H9 (cell line): ENCODE measurements around the gene DIPK1C. TPM values are rescaled to one million over a fixed set of nuclear protein-coding genes. Genes with fewer than 3 reads are reported as not detected.

ENCODE experiments used
- DNase-seq: peaks from one replicate; pipeline ENCODE4 v3.0.0-alpha.2; 2017
- H2AFZ ChIP-seq: one replicate; pipeline ENCODE4 v1.6.1; 2013; ENCODE audit warnings: mild to moderate bottlenecking, low read length, control low read depth, moderate library complexity
- H2AK5ac ChIP-seq: 2 replicates; pipeline ENCODE4 v1.6.1; 2013; ENCODE audit warnings: low read length, control low read depth, mixed read lengths; ENCODE audit not compliant: insufficient read length
- H2BK120ac ChIP-seq: one replicate; pipeline ENCODE4 v1.6.1; 2013; ENCODE audit warnings: low read depth, mild to moderate bottlenecking, low read length, control low read depth, inconsistent platforms; ENCODE audit not compliant: poor library complexity, severe bottlenecking
- H2BK12ac ChIP-seq: 2 replicates; pipeline ENCODE4 v1.6.1; 2013; ENCODE audit warnings: low read length, control low read depth, mixed read lengths, low read depth; ENCODE audit not compliant: insufficient read length
- H2BK15ac ChIP-seq: 2 replicates; pipeline ENCODE4 v1.6.1; 2013; ENCODE audit warnings: low read depth, low read length, control low read depth
- H2BK20ac ChIP-seq: one replicate; pipeline ENCODE4 v1.6.1; 2013; ENCODE audit warnings: low read depth, mild to moderate bottlenecking, low read length, control low read depth, inconsistent platforms; ENCODE audit not compliant: poor library complexity, severe bottlenecking
- H2BK5ac ChIP-seq: 2 replicates; pipeline ENCODE4 v1.6.1; 2013; ENCODE audit warnings: low read length, control low read depth, mixed read lengths; ENCODE audit not compliant: insufficient read length
- H3K14ac ChIP-seq: 2 replicates; pipeline ENCODE4 v1.6.1; 2013; ENCODE audit warnings: low read length, control low read depth; ENCODE audit not compliant: insufficient read depth
- H3K18ac ChIP-seq: 2 replicates; pipeline ENCODE4 v1.6.1; 2013; ENCODE audit warnings: low read depth, mild to moderate bottlenecking, mixed read lengths, low read length, control low read depth; ENCODE audit not compliant: insufficient read length
- H3K23ac ChIP-seq: 2 replicates; pipeline ENCODE4 v1.6.1; 2013; ENCODE audit warnings: low read length, control low read depth, mixed read lengths, low read depth; ENCODE audit not compliant: insufficient read length
- H3K23me2 ChIP-seq: 2 replicates; pipeline ENCODE4 v1.6.1; 2013; ENCODE audit warnings: low read depth, mild to moderate bottlenecking, mixed read lengths, low read length, control low read depth; ENCODE audit not compliant: insufficient read length, poor library complexity, severe bottlenecking
- H3K27ac ChIP-seq: 2 replicates; pipeline ENCODE4 v1.5.1; 2013; ENCODE audit warnings: low read length, control low read depth, mixed read lengths, low read depth; ENCODE audit not compliant: insufficient read length
- H3K27me3 ChIP-seq: 2 replicates; pipeline ENCODE4 v1.6.1; 2013; ENCODE audit warnings: low read length, control low read depth, inconsistent platforms; ENCODE audit not compliant: insufficient read depth
- H3K4ac ChIP-seq: 2 replicates; pipeline ENCODE4 v1.6.1; 2013; ENCODE audit warnings: low read depth, mild to moderate bottlenecking, control low read depth, inconsistent platforms, low read length, moderate library complexity
- H3K4me1 ChIP-seq: 2 replicates; pipeline ENCODE4 v1.6.1; 2013; ENCODE audit warnings: low read length, control low read depth, inconsistent platforms; ENCODE audit not compliant: insufficient read depth
- H3K4me2 ChIP-seq: 2 replicates; pipeline ENCODE4 v1.6.1; 2013; ENCODE audit warnings: low read length, control low read depth, mixed read lengths; ENCODE audit not compliant: insufficient read length, insufficient read depth
- H3K56ac ChIP-seq: 2 replicates; pipeline ENCODE4 v1.6.1; 2013; ENCODE audit warnings: low read depth, mild to moderate bottlenecking, mixed read lengths, low read length, control low read depth; ENCODE audit not compliant: insufficient read length
- H3K79me1 ChIP-seq: 2 replicates; pipeline ENCODE4 v1.6.1; 2013; ENCODE audit warnings: low read depth, mild to moderate bottlenecking, moderate library complexity, low read length, control low read depth, inconsistent platforms; ENCODE audit not compliant: insufficient read depth, poor library complexity, severe bottlenecking
- H3K79me2 ChIP-seq: 2 replicates; pipeline ENCODE4 v1.6.1; 2013; ENCODE audit warnings: low read length, control low read depth, inconsistent platforms; ENCODE audit not compliant: insufficient read depth
- H3K9ac ChIP-seq: 2 replicates; pipeline ENCODE4 v1.6.1; 2013; ENCODE audit warnings: low read length, control low read depth, mixed read lengths; ENCODE audit not compliant: insufficient read length; ENCODE audit errors: extremely low read depth
- H3K9me3 ChIP-seq: one replicate; pipeline ENCODE4 v1.6.1; 2013; ENCODE audit warnings: low read depth, low read length, inconsistent platforms; ENCODE audit not compliant: control insufficient read depth
- H3T11ph ChIP-seq: one replicate; pipeline ENCODE4 v1.6.1; 2013; ENCODE audit warnings: mild to moderate bottlenecking, low read length, control low read depth, inconsistent platforms
- H4K20me1 ChIP-seq: one replicate; pipeline ENCODE4 v1.6.1; 2013; ENCODE audit not compliant: control insufficient read depth, insufficient read length, insufficient read depth
- H4K5ac ChIP-seq: 2 replicates; pipeline ENCODE4 v1.6.1; 2013; ENCODE audit warnings: low read depth, mild to moderate bottlenecking, mixed read lengths, low read length, control low read depth; ENCODE audit not compliant: insufficient read length
- H4K8ac ChIP-seq: replicated peaks from 2 replicates; pipeline ENCODE4 v1.6.1; 2013; ENCODE audit warnings: low read length, control low read depth, mixed read lengths, low read depth; ENCODE audit not compliant: insufficient read length
- H4K91ac ChIP-seq: 2 replicates; pipeline ENCODE4 v1.6.1; 2013; ENCODE audit warnings: low read depth, mild to moderate bottlenecking, moderate library complexity, mixed read lengths, low read length, control low read depth; ENCODE audit not compliant: insufficient read length
- H3K27ac Mint-ChIP-seq, 3 experiments: 2 replicates in 2 of 3; 3 replicates in 1 of 3; pipeline ENCODE4 v1.8.0; 2020 to 2021; ENCODE audit warnings: mixed read lengths in 3 of 3, mild to moderate bottlenecking in 1 of 3, moderate library complexity in 1 of 3
- H3K27me3 Mint-ChIP-seq: 2 replicates; pipeline ENCODE4 v1.8.0; 2021; ENCODE audit warnings: low read depth, mild to moderate bottlenecking, moderate library complexity, mixed read lengths
- H3K36me3 Mint-ChIP-seq, 3 experiments: 2 replicates in 2 of 3; 3 replicates in 1 of 3; pipeline ENCODE4 v1.8.0; 2020 to 2021; ENCODE audit warnings: low read depth in 3 of 3, mixed read lengths in 3 of 3; ENCODE audit not compliant: insufficient read depth in 1 of 3
- H3K4me1 Mint-ChIP-seq, 2 experiments: 2 replicates each; pipeline ENCODE4 v1.8.0; 2020; ENCODE audit warnings: mixed read lengths in 2 of 2
- H3K4me3 Mint-ChIP-seq, 2 experiments: 2 replicates in 1 of 2; 3 replicates in 1 of 2; pipeline ENCODE4 v1.8.0; 2020 to 2021; ENCODE audit warnings: mild to moderate bottlenecking in 2 of 2, mixed read lengths in 2 of 2, moderate library complexity in 1 of 2
- H3K9me3 Mint-ChIP-seq, 2 experiments: 2 replicates in 1 of 2; 3 replicates in 1 of 2; pipeline ENCODE4 v1.8.0; 2020; ENCODE audit warnings: mild to moderate bottlenecking in 2 of 2, mixed read lengths in 2 of 2, moderate library complexity in 1 of 2
- CTCF ChIP-seq: fragments of 200-600 bp; sonication (generic); conservative IDR thresholded peaks from 3 replicates; pipeline ENCODE4 v1.8.0; 2021; ENCODE audit warnings: antibody characterized with exemption, mild to moderate bottlenecking
- WGBS: extraction: QIAGEN DNeasy Blood & Tissue Kit; methylation state at CpG from one replicate; pipeline ENCODE4 v1.1.7; 2013; ENCODE audit warnings: missing lambda C conversion rate, low lambda C conversion rate, mixed read lengths; ENCODE audit not compliant: insufficient read length; ENCODE audit errors: extremely low coverage; 5-methylcytosine and 5-hydroxymethylcytosine counted together
- total RNA-seq: library from RNA; stranded (reverse); gene quantifications from 2 replicates; pipeline ENCODE4 v1.2.1, GENCODE V29; 2021

Gene DIPK1C
- total RNA-seq, 1 experiment from 2014 or later = not detected

- Mint-ChIP-seq H3K27ac (peak overlapping the region in 1 of 3 experiments; percentile 90; a peak in 1 of 7 replicates), H3K36me3 (no peaks in the 10 kb centered on the region), H3K27me3 (no peaks in the 10 kb centered on the region), H3K9me3 (no peaks in the 10 kb centered on the region), H3K4me3 (no peak overlapping the region), H3K4me1 (peaks cover 0 to 2% of the 10 kb centered on the region in 2 experiments; a peak in 2 of 4 replicates)
- H2BK15ac ChIP-seq = no peak overlapping the region
- no peaks in the 10 kb centered on the region for H3K27me3 ChIP-seq
- no peak overlapping the region for H3T11ph ChIP-seq
- H2BK20ac ChIP-seq = no peak overlapping the region
- H2BK5ac ChIP-seq = no peak overlapping the region
- H2AFZ ChIP-seq = no peak overlapping the region
- H3K27ac ChIP-seq = no peak overlapping the region
- TF ChIP-seq CTCF = no peak
- H2BK12ac ChIP-seq = no peak overlapping the region
- H3K79me2 ChIP-seq = no peaks in the 10 kb centered on the region; the same call in 1 of the 2 replicates
- H3K4me1 ChIP-seq = no peaks in the 10 kb centered on the region
- H3K23me2 ChIP-seq = no peaks in the 10 kb centered on the region
- H3K79me1 ChIP-seq = no peaks in the 10 kb centered on the region
- no peak overlapping the region for H3K18ac ChIP-seq
- no peak overlapping the region for H2AK5ac ChIP-seq
- no CpG with 5 or more reads among the region's 15 CpGs for WGBS
- H3K9ac ChIP-seq = no peak overlapping the region
- no peak overlapping the region for H3K23ac ChIP-seq
- no peak overlapping the region for H3K4ac ChIP-seq
- no peak overlapping the region for H4K8ac ChIP-seq
- H4K20me1 ChIP-seq = no peaks in the 10 kb centered on the region
- no peak overlapping the region for H4K91ac ChIP-seq
- H2BK120ac ChIP-seq = no peak overlapping the region
- no peak overlapping the region for H4K5ac ChIP-seq
- H3K4me2 ChIP-seq = no peak overlapping the region
- no peak overlapping the region for H3K14ac ChIP-seq
- no peaks in the 10 kb centered on the region for H3K9me3 ChIP-seq
- DNase-seq = no peak
- H3K56ac ChIP-seq = no peak overlapping the region
Observed at GRCh38 chr18:74486119-74486849, 29.2 kb upstream of the DIPK1C start.
